HEK293 (cell line): ENCODE measurements around the gene ISG20L2.

Experiments used
- CTCF ChIA-PET: fragments of 350-600 bp; formaldehyde crosslinking; extraction: SDS; loops from one replicate; lab custom pipeline; 2021; ENCODE audit warnings: antibody characterized with exemption; lab: Yijun Ruan, JAX
- POLR2A ChIA-PET: fragments of 300-600 bp; formaldehyde crosslinking; extraction: SDS; loops from one replicate; lab custom pipeline; 2020; ENCODE audit warnings: antibody characterized with exemption, inconsistent platforms; lab: Yijun Ruan, JAX
- H3K27ac ChIP-seq: fragments of 200-500 bp; sonication (Bioruptor generic); 2 replicates; pipeline ENCODE4 v1.5.1; 2014; ENCODE audit warnings: low read depth, low read length, control low read depth, inconsistent platforms; ENCODE audit errors: extremely low read depth
- H3K36me3 ChIP-seq, 2 experiments: fragments of 200-500 bp in 1 of 2; sonication (Bioruptor generic) in 1 of 2; 1 replicate in 1 of 2; 2 replicates in 1 of 2; pipeline ENCODE4 v1.5.1; 2014 to 2017; ENCODE audit warnings: inconsistent platforms in 2 of 2, low read length in 2 of 2; ENCODE audit not compliant: control insufficient read depth in 2 of 2, insufficient read depth in 1 of 2
- H3K4me1 ChIP-seq: fragments of 200-500 bp; sonication (Bioruptor generic); 2 replicates; pipeline ENCODE4 v1.5.1; 2014; ENCODE audit warnings: mild to moderate bottlenecking, low read length, inconsistent platforms; ENCODE audit not compliant: control insufficient read depth, insufficient read depth
- H3K4me3 ChIP-seq: 2 replicates; pipeline ENCODE4 v1.5.1; 2011; ENCODE audit warnings: low read depth, mild to moderate bottlenecking, control low read depth, low read length, moderate library complexity
- H3K9me3 ChIP-seq: fragments of 200-500 bp; sonication (Bioruptor generic); 2 replicates; pipeline ENCODE4 v1.5.1; 2014; ENCODE audit warnings: low read depth, low read length, inconsistent platforms; ENCODE audit not compliant: control insufficient read depth, insufficient read depth
- GLI4 ChIP-seq: fragments of 450-650 bp; formaldehyde crosslinking; IDR thresholded peaks from 2 replicates; pipeline ENCODE4 v1.5.1; 2016; ENCODE audit warnings: missing biosample characterization, missing genetic modification characterization
- IKZF3 ChIP-seq: fragments of 450-650 bp; IDR thresholded peaks from 2 replicates; pipeline ENCODE4 v1.5.0; 2018; ENCODE audit warnings: missing biosample characterization, mild to moderate bottlenecking, missing genetic modification characterization, moderate library complexity
- KLF1 ChIP-seq: fragments of 450-650 bp; formaldehyde crosslinking; IDR thresholded peaks from 2 replicates; pipeline ENCODE4 v1.5.1; 2016; ENCODE audit warnings: missing biosample characterization, missing genetic modification characterization
- KLF16 ChIP-seq: fragments of 450-650 bp; formaldehyde crosslinking; IDR thresholded peaks from 2 replicates; pipeline ENCODE4 v1.5.1; 2017; ENCODE audit warnings: missing biosample characterization, missing genetic modification characterization
- KLF7 ChIP-seq: fragments of 450-650 bp; formaldehyde crosslinking; IDR thresholded peaks from 2 replicates; pipeline ENCODE4 v1.5.1; 2016; ENCODE audit warnings: missing biosample characterization, missing genetic modification characterization, borderline replicate concordance
- KLF8 ChIP-seq: fragments of 450-650 bp; formaldehyde crosslinking; IDR thresholded peaks from 2 replicates; pipeline ENCODE4 v1.5.1; 2016; ENCODE audit warnings: missing biosample characterization, missing genetic modification characterization
- REST ChIP-seq: fragments of 450-650 bp; formaldehyde crosslinking; IDR thresholded peaks from 2 replicates; pipeline ENCODE4 v1.5.1; 2016; ENCODE audit warnings: missing biosample characterization, missing genetic modification characterization
- SP7 ChIP-seq: fragments of 450-650 bp; formaldehyde crosslinking; IDR thresholded peaks from 2 replicates; pipeline ENCODE4 v1.5.1; 2016; ENCODE audit warnings: missing biosample characterization, missing genetic modification characterization
- WT1 ChIP-seq: fragments of 450-650 bp; formaldehyde crosslinking; IDR thresholded peaks from 2 replicates; pipeline ENCODE4 v1.5.1; 2016; ENCODE audit warnings: missing biosample characterization, missing genetic modification characterization
- ZBTB6 ChIP-seq: fragments of 450-650 bp; formaldehyde crosslinking; IDR thresholded peaks from 2 replicates; pipeline ENCODE4 v1.5.1; 2017; ENCODE audit warnings: missing biosample characterization, missing genetic modification characterization
- ZFHX2 ChIP-seq: fragments of 450-650 bp; formaldehyde crosslinking; conservative IDR thresholded peaks from 2 replicates; pipeline ENCODE4 v1.5.1; 2016; ENCODE audit warnings: missing biosample characterization, missing genetic modification characterization
- ZFP41 ChIP-seq: fragments of 450-650 bp; formaldehyde crosslinking; IDR thresholded peaks from 2 replicates; pipeline ENCODE4 v1.5.1; 2016; ENCODE audit warnings: missing biosample characterization, missing genetic modification characterization, borderline replicate concordance
- ZNF121 ChIP-seq: fragments of 450-650 bp; formaldehyde crosslinking; IDR thresholded peaks from 2 replicates; pipeline ENCODE4 v1.5.1; 2016; ENCODE audit warnings: missing biosample characterization, missing genetic modification characterization
- ZNF148 ChIP-seq: fragments of 450-650 bp; formaldehyde crosslinking; IDR thresholded peaks from 2 replicates; pipeline ENCODE4 v1.5.0; 2017; ENCODE audit warnings: missing biosample characterization, missing genetic modification characterization, borderline replicate concordance
- ZNF18 ChIP-seq: fragments of 450-650 bp; formaldehyde crosslinking; IDR thresholded peaks from 2 replicates; pipeline ENCODE4 v1.5.1; 2016; ENCODE audit warnings: missing biosample characterization, missing genetic modification characterization
- ZNF239 ChIP-seq: fragments of 450-650 bp; formaldehyde crosslinking; IDR thresholded peaks from 2 replicates; pipeline ENCODE4 v1.5.1; 2016; ENCODE audit warnings: missing biosample characterization, missing genetic modification characterization
- ZNF341 ChIP-seq: fragments of 450-650 bp; formaldehyde crosslinking; IDR thresholded peaks from 2 replicates; pipeline ENCODE4; 2016; ENCODE audit warnings: low read depth, missing biosample characterization, missing genetic modification characterization
- ZNF398 ChIP-seq: fragments of 450-650 bp; formaldehyde crosslinking; IDR thresholded peaks from 2 replicates; pipeline ENCODE4 v1.5.1; 2017; ENCODE audit warnings: missing biosample characterization, missing genetic modification characterization
- ZNF521 ChIP-seq: fragments of 450-650 bp; formaldehyde crosslinking; IDR thresholded peaks from 2 replicates; pipeline ENCODE4 v1.5.1; 2017; ENCODE audit warnings: missing biosample characterization, mild to moderate bottlenecking, missing genetic modification characterization
- ZNF544 ChIP-seq: fragments of 450-650 bp; formaldehyde crosslinking; IDR thresholded peaks from 2 replicates; pipeline ENCODE4 v1.5.0; 2017; ENCODE audit warnings: missing biosample characterization, missing genetic modification characterization
- ZNF610 ChIP-seq: fragments of 450-650 bp; formaldehyde crosslinking; IDR thresholded peaks from 2 replicates; pipeline ENCODE4 v1.5.1; 2016; ENCODE audit warnings: missing biosample characterization, missing genetic modification characterization, borderline replicate concordance
- ZNF76 ChIP-seq: fragments of 450-650 bp; formaldehyde crosslinking; IDR thresholded peaks from 2 replicates; pipeline ENCODE4; 2016; ENCODE audit warnings: low read depth, missing biosample characterization, missing genetic modification characterization, borderline replicate concordance

ISG20L2 gene

GRCh38 chr1:156677616-156678596 is 50.7 kb downstream of the ISG20L2 start (continued):
- TF ChIP-seq ZNF148 (tag by site-specific recombination): no peak
- no peak for TF ChIP-seq ZNF544 (tag by site-specific recombination)
- no peak for TF ChIP-seq ZNF521 (tag by site-specific recombination)
- no peak for TF ChIP-seq ZFP41 (tag by site-specific recombination)
- no peak for TF ChIP-seq ZNF121 (tag by site-specific recombination)

GRCh38 chr1:156676820-156677615 is 51.5 kb downstream of the ISG20L2 start, which contains the start of gene NES:
TSS of gene NES (minus strand) at chr1:156677407. CDS start at chr1:156677264, 143 bp downstream.
- ChIA-PET POLR2A (interaction anchor here (0.5 to 2.2 kb wide), 8 partner anchors 12 to 146 kb away, joined by 3 to 20 read pairs (median 4); partner anchors contain the start of genes ISG20L2 and METTL25B), CTCF (interaction anchor here (0.5 to 21.1 kb wide), 15 partner anchors 14 to 1539 kb away, joined by 3 to 564 read pairs (median 5); partner anchors contain the start of genes CRABP2, HAPLN2, ISG20L2 and METTL25B)
- Histone ChIP-seq H3K27ac (no peak within 1 kb of the TSS), H3K36me3 (peaks cover 0 to 16% of the 10 kb centered on the region in 2 experiments; a peak in 1 of 3 replicates), H3K4me3 (peak within 1 kb of the TSS; percentile 23), H3K9me3 (no peaks in the 10 kb centered on the region), H3K4me1 (no peaks in the 10 kb centered on the region)
- TF ChIP-seq ZNF76 (peak; percentile 28; the same call in 1 of the 2 replicates), IKZF3 (tag by site-specific recombination) (0 out of 2 replicates have a peak, but pooled peaks have one; percentile 44), SP7 (tag by site-specific recombination) (no peak), ZNF610 (tag by site-specific recombination) (no peak), WT1 (tag by site-specific recombination) (peak; percentile 68), ZNF18 (tag by site-specific recombination) (peak; percentile 88), KLF1 (tag by site-specific recombination) (peak; percentile 66), ZNF239 (tag by site-specific recombination) (no peak), KLF16 (tag by site-specific recombination) (0 out of 2 replicates have a peak, but pooled peaks have one; percentile 56), KLF7 (tag by site-specific recombination) (peak; percentile 71), ZBTB6 (tag by site-specific recombination) (peak; percentile 59; the same call in 1 of the 2 replicates), GLI4 (tag by site-specific recombination) (no peak), ZNF398 (tag by site-specific recombination) (peak; percentile 46), KLF8 (tag by site-specific recombination) (no peak), REST (tag by site-specific recombination) (no peak), ZFHX2 (tag by site-specific recombination) (peak; percentile 47), ZNF341 (tag by site-specific recombination) (no peak)
